H9 (cell line): ENCODE data around the gene PPP2R5B. TPM values are rescaled to one million over a fixed set of nuclear protein-coding genes. Genes with fewer than 3 reads are reported as not detected.

Source experiments
- DNase-seq: peaks from one replicate; pipeline ENCODE4 v3.0.0-alpha.2; 2017
- H2AFZ ChIP-seq: one replicate; pipeline ENCODE4 v1.6.1; 2013; ENCODE audit warnings: mild to moderate bottlenecking, low read length, control low read depth, moderate library complexity
- H2AK5ac ChIP-seq: 2 replicates; pipeline ENCODE4 v1.6.1; 2013; ENCODE audit warnings: low read length, control low read depth, mixed read lengths; ENCODE audit not compliant: insufficient read length
- H2BK120ac ChIP-seq: one replicate; pipeline ENCODE4 v1.6.1; 2013; ENCODE audit warnings: low read depth, mild to moderate bottlenecking, low read length, control low read depth, inconsistent platforms; ENCODE audit not compliant: poor library complexity, severe bottlenecking
- H2BK12ac ChIP-seq: 2 replicates; pipeline ENCODE4 v1.6.1; 2013; ENCODE audit warnings: low read length, control low read depth, mixed read lengths, low read depth; ENCODE audit not compliant: insufficient read length
- H2BK15ac ChIP-seq: 2 replicates; pipeline ENCODE4 v1.6.1; 2013; ENCODE audit warnings: low read depth, low read length, control low read depth
- H2BK20ac ChIP-seq: one replicate; pipeline ENCODE4 v1.6.1; 2013; ENCODE audit warnings: low read depth, mild to moderate bottlenecking, low read length, control low read depth, inconsistent platforms; ENCODE audit not compliant: poor library complexity, severe bottlenecking
- H2BK5ac ChIP-seq: 2 replicates; pipeline ENCODE4 v1.6.1; 2013; ENCODE audit warnings: low read length, control low read depth, mixed read lengths; ENCODE audit not compliant: insufficient read length
- H3K14ac ChIP-seq: 2 replicates; pipeline ENCODE4 v1.6.1; 2013; ENCODE audit warnings: low read length, control low read depth; ENCODE audit not compliant: insufficient read depth
- H3K18ac ChIP-seq: 2 replicates; pipeline ENCODE4 v1.6.1; 2013; ENCODE audit warnings: low read depth, mild to moderate bottlenecking, mixed read lengths, low read length, control low read depth; ENCODE audit not compliant: insufficient read length
- H3K23ac ChIP-seq: 2 replicates; pipeline ENCODE4 v1.6.1; 2013; ENCODE audit warnings: low read length, control low read depth, mixed read lengths, low read depth; ENCODE audit not compliant: insufficient read length
- H3K23me2 ChIP-seq: 2 replicates; pipeline ENCODE4 v1.6.1; 2013; ENCODE audit warnings: low read depth, mild to moderate bottlenecking, mixed read lengths, low read length, control low read depth; ENCODE audit not compliant: insufficient read length, poor library complexity, severe bottlenecking
- H3K27ac ChIP-seq: 2 replicates; pipeline ENCODE4 v1.5.1; 2013; ENCODE audit warnings: low read length, control low read depth, mixed read lengths, low read depth; ENCODE audit not compliant: insufficient read length
- H3K27me3 ChIP-seq: 2 replicates; pipeline ENCODE4 v1.6.1; 2013; ENCODE audit warnings: low read length, control low read depth, inconsistent platforms; ENCODE audit not compliant: insufficient read depth
- H3K4ac ChIP-seq: 2 replicates; pipeline ENCODE4 v1.6.1; 2013; ENCODE audit warnings: low read depth, mild to moderate bottlenecking, control low read depth, inconsistent platforms, low read length, moderate library complexity
- H3K4me1 ChIP-seq: 2 replicates; pipeline ENCODE4 v1.6.1; 2013; ENCODE audit warnings: low read length, control low read depth, inconsistent platforms; ENCODE audit not compliant: insufficient read depth
- H3K4me2 ChIP-seq: 2 replicates; pipeline ENCODE4 v1.6.1; 2013; ENCODE audit warnings: low read length, control low read depth, mixed read lengths; ENCODE audit not compliant: insufficient read length, insufficient read depth
- H3K56ac ChIP-seq: 2 replicates; pipeline ENCODE4 v1.6.1; 2013; ENCODE audit warnings: low read depth, mild to moderate bottlenecking, mixed read lengths, low read length, control low read depth; ENCODE audit not compliant: insufficient read length
- H3K79me1 ChIP-seq: 2 replicates; pipeline ENCODE4 v1.6.1; 2013; ENCODE audit warnings: low read depth, mild to moderate bottlenecking, moderate library complexity, low read length, control low read depth, inconsistent platforms; ENCODE audit not compliant: insufficient read depth, poor library complexity, severe bottlenecking
- H3K79me2 ChIP-seq: 2 replicates; pipeline ENCODE4 v1.6.1; 2013; ENCODE audit warnings: low read length, control low read depth, inconsistent platforms; ENCODE audit not compliant: insufficient read depth
- H3K9ac ChIP-seq: 2 replicates; pipeline ENCODE4 v1.6.1; 2013; ENCODE audit warnings: low read length, control low read depth, mixed read lengths; ENCODE audit not compliant: insufficient read length; ENCODE audit errors: extremely low read depth
- H3K9me3 ChIP-seq: one replicate; pipeline ENCODE4 v1.6.1; 2013; ENCODE audit warnings: low read depth, low read length, inconsistent platforms; ENCODE audit not compliant: control insufficient read depth
- H3T11ph ChIP-seq: one replicate; pipeline ENCODE4 v1.6.1; 2013; ENCODE audit warnings: mild to moderate bottlenecking, low read length, control low read depth, inconsistent platforms
- H4K20me1 ChIP-seq: one replicate; pipeline ENCODE4 v1.6.1; 2013; ENCODE audit not compliant: control insufficient read depth, insufficient read length, insufficient read depth
- H4K5ac ChIP-seq: 2 replicates; pipeline ENCODE4 v1.6.1; 2013; ENCODE audit warnings: low read depth, mild to moderate bottlenecking, mixed read lengths, low read length, control low read depth; ENCODE audit not compliant: insufficient read length
- H4K8ac ChIP-seq: replicated peaks from 2 replicates; pipeline ENCODE4 v1.6.1; 2013; ENCODE audit warnings: low read length, control low read depth, mixed read lengths, low read depth; ENCODE audit not compliant: insufficient read length
- H4K91ac ChIP-seq: 2 replicates; pipeline ENCODE4 v1.6.1; 2013; ENCODE audit warnings: low read depth, mild to moderate bottlenecking, moderate library complexity, mixed read lengths, low read length, control low read depth; ENCODE audit not compliant: insufficient read length
- H3K27ac Mint-ChIP-seq, 3 experiments: 2 replicates in 2 of 3; 3 replicates in 1 of 3; pipeline ENCODE4 v1.8.0; 2020 to 2021; ENCODE audit warnings: mixed read lengths in 3 of 3, mild to moderate bottlenecking in 1 of 3, moderate library complexity in 1 of 3
- H3K27me3 Mint-ChIP-seq: 2 replicates; pipeline ENCODE4 v1.8.0; 2021; ENCODE audit warnings: low read depth, mild to moderate bottlenecking, moderate library complexity, mixed read lengths
- H3K36me3 Mint-ChIP-seq, 3 experiments: 2 replicates in 2 of 3; 3 replicates in 1 of 3; pipeline ENCODE4 v1.8.0; 2020 to 2021; ENCODE audit warnings: low read depth in 3 of 3, mixed read lengths in 3 of 3; ENCODE audit not compliant: insufficient read depth in 1 of 3
- H3K4me1 Mint-ChIP-seq, 2 experiments: 2 replicates each; pipeline ENCODE4 v1.8.0; 2020; ENCODE audit warnings: mixed read lengths in 2 of 2
- H3K4me3 Mint-ChIP-seq, 2 experiments: 2 replicates in 1 of 2; 3 replicates in 1 of 2; pipeline ENCODE4 v1.8.0; 2020 to 2021; ENCODE audit warnings: mild to moderate bottlenecking in 2 of 2, mixed read lengths in 2 of 2, moderate library complexity in 1 of 2
- H3K9me3 Mint-ChIP-seq, 2 experiments: 2 replicates in 1 of 2; 3 replicates in 1 of 2; pipeline ENCODE4 v1.8.0; 2020; ENCODE audit warnings: mild to moderate bottlenecking in 2 of 2, mixed read lengths in 2 of 2, moderate library complexity in 1 of 2
- CTCF ChIP-seq: fragments of 200-600 bp; sonication (generic); conservative IDR thresholded peaks from 3 replicates; pipeline ENCODE4 v1.8.0; 2021; ENCODE audit warnings: antibody characterized with exemption, mild to moderate bottlenecking
- WGBS: extraction: QIAGEN DNeasy Blood & Tissue Kit; methylation state at CpG from one replicate; pipeline ENCODE4 v1.1.7; 2013; ENCODE audit warnings: missing lambda C conversion rate, low lambda C conversion rate, mixed read lengths; ENCODE audit not compliant: insufficient read length; ENCODE audit errors: extremely low coverage; 5-methylcytosine and 5-hydroxymethylcytosine counted together
- total RNA-seq: library from RNA; stranded (reverse); gene quantifications from 2 replicates; pipeline ENCODE4 v1.2.1, GENCODE V29; 2021

PPP2R5B gene
- total RNA-seq, 1 experiment from 2014 or later = 6.3 TPM

GRCh38 chr11:64933935-64934681, 9.6 kb downstream of the PPP2R5B start:
- no peak overlapping the region for H3K4ac ChIP-seq
- Mint-ChIP-seq H3K4me1 (peaks cover 21 to 51% of the 10 kb centered on the region in 2 experiments), H3K9me3 (no peaks in the 10 kb centered on the region), H3K27ac (peak overlapping the region in 2 of 3 experiments; percentile 17 to 69; a peak in 1 of 7 replicates), H3K4me3 (no peak overlapping the region), H3K36me3 (peaks cover 0 to 4% (median 0%) of the 10 kb centered on the region in 3 experiments; a peak in 2 of 7 replicates), H3K27me3 (peaks cover 7% of the 10 kb centered on the region)
- no peak overlapping the region for H3K23ac ChIP-seq
- peaks cover 4% of the 10 kb centered on the region for H3K23me2 ChIP-seq
- no peak overlapping the region for H2BK12ac ChIP-seq
- no peak overlapping the region for H3K56ac ChIP-seq
- H3K79me1 ChIP-seq = no peaks in the 10 kb centered on the region
- no peaks in the 10 kb centered on the region for H3K27me3 ChIP-seq
- no peak overlapping the region for H3K18ac ChIP-seq
- no peak overlapping the region for H2AFZ ChIP-seq
- no peak overlapping the region for H4K91ac ChIP-seq
- no peaks in the 10 kb centered on the region for H3K9me3 ChIP-seq
- no peak overlapping the region for H3K9ac ChIP-seq
- no peak for TF ChIP-seq CTCF
- WGBS = no CpG with 5 or more reads among the region's 10 CpGs
- no peak overlapping the region for H3K27ac ChIP-seq
- no peak overlapping the region for H2BK120ac ChIP-seq
- no peak overlapping the region for H4K8ac ChIP-seq
- H4K20me1 ChIP-seq = no peaks in the 10 kb centered on the region
- no peak overlapping the region for H2BK5ac ChIP-seq
- DNase-seq = no peak
- no peak overlapping the region for H2AK5ac ChIP-seq
- no peak overlapping the region for H3K14ac ChIP-seq
- no peak overlapping the region for H3K4me2 ChIP-seq
- no peak overlapping the region for H4K5ac ChIP-seq
- peaks cover 7% of the 10 kb centered on the region; the same call in 1 of the 2 replicates for H3K4me1 ChIP-seq
- H2BK20ac ChIP-seq = no peak overlapping the region
- no peak overlapping the region for H3T11ph ChIP-seq
- no peaks in the 10 kb centered on the region for H3K79me2 ChIP-seq
- H2BK15ac ChIP-seq = no peak overlapping the region
